B cell (primary cell): ENCODE results near the gene CGB8. TPM values are rescaled to one million over a fixed set of nuclear protein-coding genes. Genes with fewer than 3 reads are reported as not detected.
"Not testable (repeated sequence)": the region's sequence is repeated elsewhere in the genome, so short reads cannot be mapped to it uniquely, and the experiment has no call there.

Experiments
- ATAC-seq: fragments of 200-7000 bp; cut with Tn5 transposase; one replicate; pipeline ENCODE4 v1.10.0; 2021; ENCODE audit warnings: low read depth, mild to moderate bottlenecking, moderate number of reproducible peaks, moderate library complexity
- CTCF ChIA-PET: fragments of 350-600 bp; sonication (Branson Sonifier 250); formaldehyde crosslinking; loops from one replicate; lab custom pipeline; 2021; ENCODE audit warnings: antibody characterized with exemption, inconsistent platforms; lab: Charles Lee
- POLR2A ChIA-PET: fragments of 350-600 bp; sonication (Branson Sonifier 250); formaldehyde crosslinking; loops from one replicate; lab custom pipeline; 2021; ENCODE audit warnings: antibody characterized with exemption; lab: Charles Lee
- DNase-seq: peaks from one replicate; pipeline ENCODE4 v3.0.0; 2013
- H2AFZ ChIP-seq: 2 replicates; pipeline ENCODE4 v1.6.1; 2012; ENCODE audit warnings: mild to moderate bottlenecking, low read depth, low read length; ENCODE audit not compliant: insufficient read depth, poor library complexity, severe bottlenecking
- H3K27ac ChIP-seq, 2 donors: 1 replicate in 1 of 2; 2 replicates in 1 of 2; pipeline ENCODE4 v1.5.1; 2012 to 2013; ENCODE audit warnings: low read length in 2 of 2, mild to moderate bottlenecking in 2 of 2, moderate library complexity in 1 of 2
- H3K27me3 ChIP-seq, 4 experiments: fragments of 200-600 bp in 1 of 4; sonication (generic) in 1 of 4; replicated peaks in 1 of 4; 1 replicate in 2 of 4; 2 replicates in 2 of 4; pipeline versions ENCODE4 v1.6.1 to v1.7.0; 2013 to 2016; ENCODE audit warnings: low read length in 3 of 4, mild to moderate bottlenecking in 2 of 4, mixed read lengths in 1 of 4, moderate library complexity in 1 of 4; ENCODE audit not compliant: insufficient read depth in 4 of 4, control insufficient read depth in 3 of 4; ENCODE audit errors: control extremely low read depth in 1 of 4
- H3K36me3 ChIP-seq, 2 experiments: replicated peaks in 1 of 2; 1 replicate in 1 of 2; 2 replicates in 1 of 2; pipeline versions ENCODE4 v1.6.1 to v1.7.1; 2013; ENCODE audit warnings: low read length in 1 of 2; ENCODE audit not compliant: insufficient read depth in 2 of 2, control insufficient read depth in 1 of 2; ENCODE audit errors: control extremely low read depth in 1 of 2, extremely low read depth in 1 of 2
- H3K4me1 ChIP-seq, 2 donors: fragments of 200-600 bp in 1 of 2; sonication (generic) in 1 of 2; 1 replicate in 1 of 2; 2 replicates in 1 of 2; pipeline versions ENCODE4 v1.5.1 to v1.6.1; 2013 to 2017; ENCODE audit warnings: low read length in 2 of 2; ENCODE audit not compliant: control insufficient read depth in 2 of 2, insufficient read depth in 2 of 2
- H3K4me2 ChIP-seq: replicated peaks from 2 replicates; pipeline ENCODE3; 2012; ENCODE audit warnings: mild to moderate bottlenecking, low read depth, low read length; ENCODE audit not compliant: poor library complexity, severe bottlenecking
- H3K4me3 ChIP-seq, 5 experiments: fragments of 200-600 bp in 1 of 5; sonication (generic) in 1 of 5; 1 replicate in 3 of 5; 2 replicates in 2 of 5; pipeline versions ENCODE4 v1.5.1 to v1.7.0; 2011 to 2016; ENCODE audit warnings: low read length in 4 of 5, mild to moderate bottlenecking in 4 of 5, low read depth in 2 of 5, control low read depth in 1 of 5, moderate library complexity in 1 of 5; ENCODE audit not compliant: insufficient read depth in 1 of 5; ENCODE audit errors: control extremely low read depth in 1 of 5, extremely low read depth in 1 of 5
- H3K79me2 ChIP-seq: fragments of 200-600 bp; sonication (generic); one replicate; pipeline ENCODE4 v1.6.0; 2016; ENCODE audit warnings: low read length; ENCODE audit not compliant: control insufficient read depth, insufficient read depth
- H3K9ac ChIP-seq: fragments of 200-600 bp; sonication (generic); 2 replicates; pipeline ENCODE4 v1.6.1; 2017; ENCODE audit warnings: mild to moderate bottlenecking, low read length, moderate library complexity
- H3K9me3 ChIP-seq, 3 donors: one replicate each; pipeline versions ENCODE4 v1.6.1 to v1.7.1; 2013; ENCODE audit warnings: low read length in 2 of 3; ENCODE audit not compliant: control insufficient read depth in 2 of 3, insufficient read depth in 1 of 3; ENCODE audit errors: control extremely low read depth in 1 of 3
- H4K20me1 ChIP-seq: 2 replicates; pipeline ENCODE4 v1.6.0; 2012; ENCODE audit warnings: mild to moderate bottlenecking, low read length; ENCODE audit not compliant: insufficient read depth, control insufficient read depth, poor library complexity, severe bottlenecking
- H3K27ac Mint-ChIP-seq: one replicate; pipeline ENCODE4 v1.8.0; 2021; ENCODE audit warnings: mixed read lengths
- H3K27me3 Mint-ChIP-seq: one replicate; pipeline ENCODE4 v1.8.0; 2021; ENCODE audit warnings: mixed read lengths
- H3K4me1 Mint-ChIP-seq: one replicate; pipeline ENCODE4 v1.8.0; 2021; ENCODE audit warnings: mixed read lengths
- H3K4me3 Mint-ChIP-seq: one replicate; pipeline ENCODE4 v1.8.0; 2021; ENCODE audit warnings: mixed read lengths
- H3K9me3 Mint-ChIP-seq: one replicate; pipeline ENCODE4 v1.8.0; 2022; ENCODE audit warnings: mixed read lengths; ENCODE audit not compliant: insufficient read depth
- CTCF ChIP-seq: fragments of 200-600 bp; IDR thresholded peaks from one replicate; pipeline ENCODE4 v1.8.0; 2022; ENCODE audit warnings: antibody characterized with exemption, mild to moderate bottlenecking
- EZH2 ChIP-seq: IDR thresholded peaks from 2 replicates; pipeline ENCODE4 v1.6.1; 2012; ENCODE audit warnings: borderline replicate concordance, low read depth, mild to moderate bottlenecking, moderate library complexity, low read length; ENCODE audit not compliant: insufficient read depth, poor library complexity, severe bottlenecking
- WGBS: methylation state at CpG from one replicate; pipeline ENCODE4 v1.1.5; 2013; ENCODE audit warnings: missing lambda C conversion rate; ENCODE audit not compliant: insufficient coverage; 5-methylcytosine and 5-hydroxymethylcytosine counted together
- intact Hi-C: fragments of 100-400 bp; cut with micrococcal nuclease; formaldehyde crosslinking; loops from one replicate; pipeline ENCODE4 v1.10.0; 2022
- polyA plus RNA-seq: library from polyadenylated mRNA; depleted of rRNA; stranded (reverse); fragments of >200 nt; gene quantifications from 2 replicates; pipeline ENCODE4 v1.2.3, GENCODE V29; 2012
- total RNA-seq, 2 donors: library from RNA; stranded (reverse); fragments of 120-200 nt in 1 of 2; gene quantifications; 1 replicate in 1 of 2; 2 replicates in 1 of 2; pipeline versions ENCODE4 v1.2.3 to v1.2.4, GENCODE V29; 2013 to 2022

Gene CGB8
- total and polyA plus RNA-seq, 2 donors (not counting 1 experiment from before 2014, with no cell fraction given): not detected

- Histone ChIP-seq H3K4me3 (peak within 1 kb of the TSS in 4 of 5 experiments; percentile 51 to 77 (median 56)), H2AFZ (peak within 1 kb of the TSS; percentile 93), H3K27me3 (peaks cover 0 to 58% (median 23%) of the 10 kb centered on the region in 4 experiments), H3K27ac (no peak within 1 kb of the TSS), H3K9me3 (peaks cover 0 to 27% (median 0%) of the 10 kb centered on the region in 3 donors), H3K79me2 (no peaks in the 10 kb centered on the region), H3K36me3 (no peaks in the 10 kb centered on the region), H4K20me1 (no peaks in the 10 kb centered on the region), H3K4me2 (peak within 1 kb of the TSS; percentile 98), H3K4me1 (peaks cover 17 to 28% of the 10 kb centered on the region in 2 donors), H3K9ac (peak within 1 kb of the TSS; percentile 69)
- CTCF ChIA-PET: interaction anchor here (0.8 to 1.5 kb wide), 3 partner anchors 13 to 141 kb away, joined by 3 to 5 read pairs (median 3); no protein-coding TSS in a partner anchor
- TF ChIP-seq CTCF (no peak), EZH2 (no peak)
- Mint-ChIP-seq H3K27ac (no peak within 1 kb of the TSS), H3K9me3 (no peaks in the 10 kb centered on the region), H3K27me3 (peaks cover 28% of the 10 kb centered on the region), H3K4me1 (peaks cover 22% of the 10 kb centered on the region), H3K4me3 (peak within 1 kb of the TSS; percentile 90)
- POLR2A ChIA-PET: no interaction called here
- DNase-seq (peak; percentile 52), ATAC-seq (peak; percentile 25)
- WGBS: 7% methylated on average over 33 of the region's 38 CpGs
- intact Hi-C loops: no loop called here
These were observed 8.8 kb upstream of the CGB8 start, which contains the start of gene CGB7 for GRCh38 chr19:49057636-49058234. TSS of gene CGB7 (minus strand) at chr19:49057749. CDS start at chr19:49055375, 2,374 bp downstream.

- not testable (repeated sequence) for ATAC-seq
These were observed 8.1 kb upstream of the CGB8 start for GRCh38 chr19:49056902-49057596.

More at GRCh38 chr19:49056902-49057596, 8.1 kb upstream of the CGB8 start:
- Mint-ChIP-seq H3K4me1 (peaks cover 22% of the 10 kb centered on the region), H3K27me3 (peaks cover 28% of the 10 kb centered on the region), H3K4me3 (peak overlapping the region; percentile 90)
- H3K27ac ChIP-seq, H3K27ac Mint-ChIP-seq, intact Hi-C loops, H3K79me2 ChIP-seq, H3K9me3 Mint-ChIP-seq, H4K20me1 ChIP-seq, H3K36me3 ChIP-seq: not testable (repeated sequence)
- Histone ChIP-seq H3K27me3 (peaks cover 0 to 57% (median 23%) of the 10 kb centered on the region in 4 experiments), H3K9ac (peak overlapping the region; percentile 69), H3K4me1 (peaks cover 17 to 28% of the 10 kb centered on the region in 2 donors), H3K9me3 (peaks cover 0 to 27% (median 0%) of the 10 kb centered on the region in 3 donors), H3K4me3 (peak overlapping the region in 4 of 5 experiments; percentile 51 to 77 (median 56)), H3K4me2 (peak overlapping the region; percentile 98), H2AFZ (peak overlapping the region; percentile 93)
- ChIA-PET POLR2A (interaction anchor here (0.5 kb wide), 1 partner anchor 1463 kb away, joined by 6 read pairs; no protein-coding TSS in a partner anchor), CTCF (interaction anchor here (0.7 to 1.5 kb wide), 6 partner anchors 40 to 142 kb away, joined by 3 to 5 read pairs (median 4); partner anchors contain the start of genes GYS1 and RUVBL2)
- peak; percentile 46 for DNase-seq
- 6% methylated on average over 33 of the region's 34 CpGs for WGBS
